Fibroblast of mammary gland (primary cell): ENCODE results near the gene ERCC1.
A peak's percentile ranks its signal among the peaks of the same experiment; 100 is the strongest.

Experiments used
- DNase-seq: peaks from one replicate; pipeline ENCODE4 v3.0.0-alpha.2; 2010; ENCODE audit warnings: low read depth
- H3K4me3 ChIP-seq: 2 replicates; pipeline ENCODE4 v1.5.1; 2011; ENCODE audit warnings: low read depth, mild to moderate bottlenecking, low read length, moderate library complexity; ENCODE audit not compliant: control insufficient read depth
- TF ChIP-seq, protein P1 (sequence below): conservative IDR thresholded peaks from 2 replicates; pipeline ENCODE4 v1.5.1; 2011; ENCODE audit warnings: low read depth, low read length, inconsistent platforms; ENCODE audit not compliant: control insufficient read depth, insufficient read depth

The ERCC1 gene

DNA sequence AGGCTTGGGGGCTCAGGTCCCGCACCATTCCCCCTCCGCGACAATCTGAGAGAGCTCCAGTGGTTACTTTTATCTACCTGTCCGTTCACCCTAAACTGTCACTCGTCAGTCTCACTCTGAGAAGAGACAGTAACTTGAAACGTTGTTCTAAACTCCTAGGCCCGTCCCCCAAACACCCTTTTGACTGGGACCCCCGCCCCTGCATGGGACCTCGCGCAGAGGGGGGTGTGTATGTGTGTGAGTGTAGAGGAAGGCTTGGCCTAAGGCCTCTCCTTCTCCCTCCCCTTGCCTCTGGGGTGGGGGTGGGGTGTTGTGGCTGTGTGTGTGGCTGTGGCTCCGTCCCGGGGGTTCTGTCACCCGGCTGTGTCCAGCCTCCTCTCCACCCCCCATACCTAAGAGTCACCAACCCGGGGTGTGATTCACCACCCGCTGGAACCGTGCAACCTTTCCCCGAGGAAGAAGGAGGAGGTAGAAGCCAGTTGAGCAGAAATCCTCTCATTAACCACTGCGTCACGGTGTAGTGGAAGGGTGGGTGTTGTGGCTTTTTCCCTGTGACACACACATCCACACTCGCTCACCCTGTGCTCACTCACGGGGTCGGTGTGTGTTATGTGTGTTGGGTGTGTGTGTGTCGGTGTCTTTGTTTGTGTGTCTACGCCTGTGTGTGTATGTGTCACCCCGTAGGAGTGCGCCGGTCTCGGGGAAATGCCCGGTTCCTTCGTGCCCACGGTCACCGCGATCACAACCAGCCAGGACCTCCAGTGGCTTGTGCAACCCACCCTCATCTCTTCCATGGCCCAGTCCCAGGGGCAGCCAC, 46.4 kb upstream of the ERCC1 start:
- TF ChIP-seq, protein P1, sequence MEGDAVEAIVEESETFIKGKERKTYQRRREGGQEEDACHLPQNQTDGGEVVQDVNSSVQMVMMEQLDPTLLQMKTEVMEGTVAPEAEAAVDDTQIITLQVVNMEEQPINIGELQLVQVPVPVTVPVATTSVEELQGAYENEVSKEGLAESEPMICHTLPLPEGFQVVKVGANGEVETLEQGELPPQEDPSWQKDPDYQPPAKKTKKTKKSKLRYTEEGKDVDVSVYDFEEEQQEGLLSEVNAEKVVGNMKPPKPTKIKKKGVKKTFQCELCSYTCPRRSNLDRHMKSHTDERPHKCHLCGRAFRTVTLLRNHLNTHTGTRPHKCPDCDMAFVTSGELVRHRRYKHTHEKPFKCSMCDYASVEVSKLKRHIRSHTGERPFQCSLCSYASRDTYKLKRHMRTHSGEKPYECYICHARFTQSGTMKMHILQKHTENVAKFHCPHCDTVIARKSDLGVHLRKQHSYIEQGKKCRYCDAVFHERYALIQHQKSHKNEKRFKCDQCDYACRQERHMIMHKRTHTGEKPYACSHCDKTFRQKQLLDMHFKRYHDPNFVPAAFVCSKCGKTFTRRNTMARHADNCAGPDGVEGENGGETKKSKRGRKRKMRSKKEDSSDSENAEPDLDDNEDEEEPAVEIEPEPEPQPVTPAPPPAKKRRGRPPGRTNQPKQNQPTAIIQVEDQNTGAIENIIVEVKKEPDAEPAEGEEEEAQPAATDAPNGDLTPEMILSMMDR, result no peak

DNA sequence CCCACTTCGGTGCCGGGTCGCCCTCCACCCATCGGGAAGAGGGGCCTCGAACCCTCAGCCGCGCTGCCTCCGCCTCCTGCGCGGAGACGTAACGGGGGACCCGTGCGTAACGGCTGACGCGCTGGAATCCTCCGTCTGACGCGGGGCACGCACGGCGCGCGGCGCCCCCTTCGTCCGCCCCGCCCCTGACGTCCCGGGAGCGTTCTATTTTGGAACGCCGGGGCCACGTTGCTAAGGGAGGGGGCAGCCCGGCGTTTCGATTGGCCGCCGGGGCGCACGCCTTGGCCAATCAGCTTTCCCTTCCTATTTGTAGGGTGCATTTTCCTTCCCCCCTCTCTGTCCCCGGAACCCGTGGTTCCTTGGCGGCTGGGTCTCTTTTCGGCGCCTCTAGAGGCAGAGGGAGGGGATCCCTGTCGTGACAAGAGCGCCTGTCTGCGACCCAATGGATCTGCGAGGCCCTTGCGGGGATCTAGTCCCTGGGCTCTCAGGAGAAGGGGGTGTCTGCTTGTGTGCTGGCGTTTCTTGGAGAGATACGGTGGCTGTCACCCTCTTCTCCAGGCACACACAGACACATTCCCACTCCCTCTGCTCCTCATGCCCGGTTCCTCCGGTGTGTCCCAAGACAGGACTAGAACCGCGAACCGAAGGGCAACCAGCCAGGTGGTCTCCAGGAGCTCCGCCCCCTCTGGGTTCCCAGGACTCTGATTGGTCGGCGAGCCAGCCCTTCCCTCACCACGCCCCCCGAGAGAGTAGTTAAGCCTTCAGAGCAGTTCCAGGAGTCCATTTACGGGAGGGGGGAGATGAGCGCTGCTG, 45.6 kb upstream of the ERCC1 start:
- H3K4me3 ChIP-seq, result peak overlapping the region; percentile 93
- peak; percentile 91 for DNase-seq
- TF ChIP-seq, protein P1, result no peak

More for the DNA sequence above, 46.4 kb upstream of the ERCC1 start:
- DNase-seq, result peak; percentile 79
- peak overlapping the region; percentile 93 for H3K4me3 ChIP-seq

DNA sequence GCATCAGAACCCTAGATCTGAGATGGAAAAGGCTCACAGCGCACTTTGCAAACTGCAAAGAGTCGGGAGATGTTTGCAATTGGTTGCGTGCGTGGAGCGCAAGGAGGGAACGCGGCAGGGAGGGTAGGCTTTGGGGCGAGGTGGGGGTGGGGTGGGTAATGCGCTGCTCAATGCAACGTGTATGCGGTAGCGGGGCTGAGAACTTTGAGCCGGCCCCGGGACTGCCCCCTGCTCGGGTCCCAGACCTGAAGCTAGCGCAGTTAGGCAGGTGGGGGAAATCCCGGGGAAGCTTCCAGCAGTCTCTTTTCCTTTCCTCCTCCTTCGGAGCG, 45.0 kb upstream of the ERCC1 start:
- peak; percentile 45 for DNase-seq
- H3K4me3 ChIP-seq, result peak overlapping the region; percentile 93
- TF ChIP-seq, protein P1, result no peak

DNA sequence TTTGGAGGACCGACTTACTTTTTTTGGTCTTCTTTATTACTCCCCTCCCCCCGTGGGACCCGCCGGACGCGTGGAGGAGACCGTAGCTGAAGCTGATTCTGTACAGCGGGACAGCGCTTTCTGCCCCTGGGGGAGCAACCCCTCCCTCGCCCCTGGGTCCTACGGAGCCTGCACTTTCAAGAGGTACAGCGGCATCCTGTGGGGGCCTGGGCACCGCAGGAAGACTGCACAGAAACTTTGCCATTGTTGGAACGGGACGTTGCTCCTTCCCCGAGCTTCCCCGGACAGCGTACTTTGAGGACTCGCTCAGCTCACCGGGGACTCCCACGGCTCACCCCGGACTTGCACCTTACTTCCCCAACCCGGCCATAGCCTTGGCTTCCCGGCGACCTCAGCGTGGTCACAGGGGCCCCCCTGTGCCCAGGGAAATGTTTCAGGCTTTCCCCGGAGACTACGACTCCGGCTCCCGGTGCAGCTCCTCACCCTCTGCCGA, 44.5 kb upstream of the ERCC1 start:
- TF ChIP-seq, protein P1, result peak; percentile 19
- DNase-seq, result no peak

DNA sequence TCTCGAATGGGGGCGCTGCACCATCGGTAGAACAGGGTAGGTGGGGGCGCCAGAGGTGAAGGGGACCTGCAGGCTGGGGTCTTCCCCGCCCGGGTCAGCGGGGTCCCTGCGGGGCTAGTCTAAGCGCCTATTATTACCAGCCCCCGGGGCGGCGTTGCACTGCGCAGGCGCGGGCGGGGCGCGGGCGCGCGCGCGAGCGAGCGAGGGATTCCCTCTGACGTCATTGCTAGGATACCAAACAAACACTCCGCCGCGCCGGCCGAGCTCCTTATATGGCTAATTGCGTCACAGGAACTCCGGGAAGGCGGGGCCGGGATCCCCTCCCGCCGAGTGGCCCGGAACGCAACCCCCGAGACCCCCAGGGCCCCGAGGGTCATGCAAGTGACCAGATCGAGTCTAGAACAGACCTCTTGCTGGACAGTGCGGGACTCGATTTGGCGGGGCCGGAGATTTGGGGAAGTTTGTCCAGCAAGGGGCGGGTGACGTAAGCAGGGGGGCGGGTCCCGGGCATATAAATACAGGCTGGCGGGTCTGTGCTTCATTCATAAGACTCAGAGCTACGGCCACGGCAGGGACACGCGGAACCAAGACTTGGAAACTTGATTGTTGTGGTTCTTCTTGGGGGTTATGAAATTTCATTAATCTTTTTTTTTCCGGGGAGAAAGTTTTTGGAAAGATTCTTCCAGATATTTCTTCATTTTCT, 43.9 kb upstream of the ERCC1 start, which contains the start of gene FOSB:
Gene FOSB, plus strand, starts transcription at position 541 of the 703 bp plus-strand sequence. CDS start 591 bp downstream, outside the sequence.
- TF ChIP-seq, protein P1, result no peak
- H3K4me3 ChIP-seq, result peak within 1 kb of the TSS; percentile 93
- DNase-seq, result peak; percentile 92

More for the DNA sequence above, 44.5 kb upstream of the ERCC1 start:
- peak overlapping the region; percentile 93 for H3K4me3 ChIP-seq

DNA sequence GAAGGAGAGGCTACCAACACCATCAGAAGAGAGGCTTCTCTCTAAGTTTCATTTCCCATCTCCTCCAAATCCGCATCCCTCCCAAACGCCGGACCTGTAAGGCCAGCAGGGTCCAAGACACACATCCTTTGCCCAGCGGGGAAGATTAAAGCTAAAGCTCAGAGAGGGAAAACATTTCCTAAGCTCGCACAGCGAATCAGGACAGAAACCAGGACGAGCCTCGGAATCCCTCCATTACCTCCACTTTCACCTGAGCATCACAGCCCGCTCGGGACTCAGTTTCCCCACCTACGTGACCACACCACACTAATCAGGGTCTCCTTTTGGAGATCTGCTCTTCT, 43.4 kb upstream of the ERCC1 start:
- peak overlapping the region; percentile 67 for H3K4me3 ChIP-seq
- TF ChIP-seq, protein P1, result peak; percentile 3
- DNase-seq, result no peak
